GM12801 (cell line): ENCODE data around the gene SH2D5.

Source experiments
- TF ChIP-seq, protein P1 (sequence below): IDR thresholded peaks from one replicate; pipeline ENCODE4 v1.5.1; 2011; ENCODE audit warnings: control low read depth; ENCODE audit not compliant: insufficient read length; ENCODE audit errors: extremely low read depth

Gene SH2D5

GRCh38 chr1:20732588-20733359 lies at the start of gene SH2D5:
SH2D5 (minus strand) TSS chr1:20732703; CDS start chr1:20728044, 4,659 bp downstream.
- TF ChIP-seq, protein P1, sequence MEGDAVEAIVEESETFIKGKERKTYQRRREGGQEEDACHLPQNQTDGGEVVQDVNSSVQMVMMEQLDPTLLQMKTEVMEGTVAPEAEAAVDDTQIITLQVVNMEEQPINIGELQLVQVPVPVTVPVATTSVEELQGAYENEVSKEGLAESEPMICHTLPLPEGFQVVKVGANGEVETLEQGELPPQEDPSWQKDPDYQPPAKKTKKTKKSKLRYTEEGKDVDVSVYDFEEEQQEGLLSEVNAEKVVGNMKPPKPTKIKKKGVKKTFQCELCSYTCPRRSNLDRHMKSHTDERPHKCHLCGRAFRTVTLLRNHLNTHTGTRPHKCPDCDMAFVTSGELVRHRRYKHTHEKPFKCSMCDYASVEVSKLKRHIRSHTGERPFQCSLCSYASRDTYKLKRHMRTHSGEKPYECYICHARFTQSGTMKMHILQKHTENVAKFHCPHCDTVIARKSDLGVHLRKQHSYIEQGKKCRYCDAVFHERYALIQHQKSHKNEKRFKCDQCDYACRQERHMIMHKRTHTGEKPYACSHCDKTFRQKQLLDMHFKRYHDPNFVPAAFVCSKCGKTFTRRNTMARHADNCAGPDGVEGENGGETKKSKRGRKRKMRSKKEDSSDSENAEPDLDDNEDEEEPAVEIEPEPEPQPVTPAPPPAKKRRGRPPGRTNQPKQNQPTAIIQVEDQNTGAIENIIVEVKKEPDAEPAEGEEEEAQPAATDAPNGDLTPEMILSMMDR = no peak

DNA sequence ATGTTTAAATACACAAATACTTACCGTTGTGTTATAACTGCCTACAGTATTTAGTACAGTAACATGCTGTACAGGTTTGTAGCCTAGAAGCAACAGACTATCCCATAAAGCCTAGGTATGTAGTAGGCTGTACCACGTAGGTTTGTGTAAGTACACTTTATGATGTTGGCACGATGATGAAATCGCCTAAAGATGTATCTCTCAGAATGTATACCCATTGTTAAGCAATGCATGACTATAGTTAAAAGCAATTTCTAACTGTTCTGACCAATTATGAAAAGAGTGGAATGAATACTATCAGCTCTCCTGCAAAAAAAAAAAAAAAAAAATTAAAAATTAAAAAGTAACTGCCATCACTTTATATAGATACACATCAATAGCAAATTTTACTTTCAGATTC lies 43.2 kb upstream of the SH2D5 start:
- TF ChIP-seq, protein P1 = no peak

GRCh38 chr1:20771780-20772179 lies 39.3 kb upstream of the SH2D5 start:
- TF ChIP-seq, protein P1 = no peak

GRCh38 chr1:20770314-20771087 lies 38.0 kb upstream of the SH2D5 start:
- TF ChIP-seq, protein P1 = no peak

- TF ChIP-seq, protein P1 = no peak
Observed at GRCh38 chr1:20767271-20767670, 34.8 kb upstream of the SH2D5 start.

DNA sequence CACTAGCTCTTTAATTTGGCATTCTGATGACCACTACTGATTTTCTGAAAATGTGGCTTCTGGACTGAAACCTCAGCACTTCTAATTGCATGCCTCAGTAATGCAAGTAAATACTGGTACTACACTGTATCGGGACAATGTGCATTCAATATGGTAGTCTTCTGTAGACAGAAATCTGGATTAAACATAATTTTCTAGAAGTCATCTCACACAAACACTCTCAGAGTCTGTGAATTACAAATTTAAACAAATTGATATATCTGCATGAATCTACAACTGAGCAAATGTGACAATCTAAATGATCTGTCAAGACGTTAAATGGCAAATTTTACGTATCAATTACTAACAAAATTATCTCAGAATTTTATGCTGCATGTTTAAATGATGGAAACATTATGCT lies 30.9 kb upstream of the SH2D5 start:
- TF ChIP-seq, protein P1 = no peak

- TF ChIP-seq, protein P1 = no peak
Observed at GRCh38 chr1:20760322-20760721, 27.8 kb upstream of the SH2D5 start.
